Left kidney (tissue), 2 donors: ENCODE data around the gene PNPLA7. TPM values are rescaled to one million over a fixed set of nuclear protein-coding genes. Genes with fewer than 3 reads are reported as not detected.
"Not testable (repeated sequence)": the region's sequence is repeated elsewhere in the genome, so short reads cannot be mapped to it uniquely, and the experiment has no call there.

Source experiments
- DNase-seq: peaks from one replicate; pipeline ENCODE4 v3.0.0-alpha.2; 2013
- polyA plus RNA-seq: library from polyadenylated mRNA; unstranded; fragments of 120-200 nt; gene quantifications from one replicate; pipeline ENCODE4 v1.2.1, GENCODE V29; 2013; ENCODE audit not compliant: insufficient read length

Gene PNPLA7
- polyA plus RNA-seq, 1 donor: 3.7 TPM

DNA sequence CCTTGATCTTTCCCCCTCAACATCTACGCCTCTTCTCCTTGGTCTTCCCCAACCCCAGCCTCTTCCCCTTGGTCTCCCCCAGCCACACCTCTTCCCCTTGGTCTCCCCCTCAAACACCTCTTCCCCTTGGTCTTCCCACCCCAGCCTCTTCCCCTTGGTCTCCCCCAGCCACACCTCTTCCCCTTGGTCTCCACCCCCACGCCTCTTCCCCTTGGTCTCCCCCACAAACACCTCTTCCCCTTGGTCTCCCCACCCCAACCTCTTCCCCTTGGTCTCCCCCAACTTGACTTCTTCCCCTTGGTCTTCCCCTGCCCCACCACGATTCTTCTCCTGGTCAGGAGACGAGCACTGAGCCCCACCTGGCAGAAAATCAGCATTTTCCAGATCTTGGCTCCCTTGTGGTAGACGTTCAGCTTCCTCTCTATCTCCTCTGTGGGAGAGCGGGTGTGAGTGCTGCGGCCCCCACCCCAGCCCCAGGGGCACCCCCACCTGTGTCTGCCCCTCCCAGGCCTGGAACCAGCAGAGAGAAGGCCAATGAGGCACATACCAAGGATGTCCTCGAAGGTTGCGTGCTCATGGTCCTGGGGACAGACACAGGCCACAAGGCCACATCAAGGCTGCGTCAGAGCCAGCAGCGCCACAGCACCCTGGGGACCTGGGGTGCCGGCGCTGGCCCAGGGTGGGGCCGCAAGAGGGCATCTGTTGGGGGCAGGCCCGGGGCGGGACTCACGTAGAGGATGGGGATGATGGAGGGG is 98.0 kb downstream of the PNPLA7 start:
- no peak for DNase-seq

DNA sequence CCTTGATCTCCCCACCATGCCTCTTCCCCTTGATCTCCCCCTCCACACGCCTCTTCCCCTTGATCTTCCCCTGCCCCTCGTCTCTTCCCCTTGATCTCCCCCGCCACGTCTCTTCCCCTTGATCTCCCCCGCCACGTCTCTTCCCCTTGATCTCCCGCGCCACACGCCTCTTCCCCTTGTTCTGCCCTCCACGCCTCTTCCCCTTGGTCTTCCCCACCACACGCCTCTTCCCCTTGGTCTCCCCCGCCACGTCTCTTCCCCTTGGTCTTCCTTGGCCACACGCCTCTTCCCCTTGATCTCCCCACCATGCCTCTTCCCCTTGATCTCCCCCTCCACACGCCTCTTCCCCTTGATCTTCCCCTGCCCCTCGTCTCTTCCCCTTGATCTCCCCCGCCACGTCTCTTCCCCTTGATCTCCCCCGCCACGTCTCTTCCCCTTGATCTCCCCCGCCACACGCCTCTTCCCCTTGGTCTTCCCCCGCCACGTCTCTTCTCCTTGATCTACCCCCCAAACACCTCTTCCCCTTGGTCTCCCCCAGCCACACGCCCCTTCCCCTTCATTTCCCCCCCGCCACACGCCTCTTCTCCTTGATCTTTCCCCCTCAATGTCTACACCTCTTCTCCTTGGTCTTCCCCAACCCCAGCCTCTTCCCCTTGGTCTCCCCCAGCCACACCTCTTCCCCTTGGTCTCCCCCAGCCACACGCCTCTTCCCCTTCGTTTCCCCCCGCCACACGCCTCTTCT is 98.8 kb downstream of the PNPLA7 start:
- not testable (repeated sequence) for DNase-seq

DNA sequence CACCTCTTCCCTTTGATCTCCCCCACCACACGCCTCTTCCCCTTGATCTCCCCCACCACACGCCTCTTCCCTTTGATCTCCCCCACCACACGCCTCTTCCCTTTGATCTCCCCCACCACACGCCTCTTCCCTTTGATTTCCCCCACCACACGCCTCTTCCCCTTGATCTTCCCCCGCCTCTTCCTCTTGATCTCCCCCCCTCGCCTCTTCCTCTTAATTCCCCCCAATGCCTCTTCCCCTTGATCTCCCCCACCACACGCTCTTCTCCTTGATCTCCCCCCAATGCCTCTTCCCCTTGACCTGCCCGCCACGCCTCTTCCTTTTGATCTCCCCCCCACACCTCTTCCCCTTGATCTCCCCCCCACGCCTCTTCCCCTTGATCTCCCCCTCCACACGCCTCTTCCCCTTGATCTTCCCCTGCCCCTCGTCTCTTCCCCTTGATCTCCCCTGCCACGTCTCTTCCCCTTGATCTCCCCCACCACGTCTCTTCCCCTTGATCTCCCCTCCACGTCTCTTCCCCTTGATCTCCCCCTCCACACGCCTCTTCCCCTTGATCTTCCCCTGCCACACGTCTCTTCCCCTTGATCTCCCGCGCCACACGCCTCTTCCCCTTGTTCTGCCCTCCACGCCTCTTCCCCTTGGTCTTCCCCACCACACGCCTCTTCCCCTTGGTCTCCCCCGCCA is 99.5 kb downstream of the PNPLA7 start:
- not testable (repeated sequence) for DNase-seq

DNA sequence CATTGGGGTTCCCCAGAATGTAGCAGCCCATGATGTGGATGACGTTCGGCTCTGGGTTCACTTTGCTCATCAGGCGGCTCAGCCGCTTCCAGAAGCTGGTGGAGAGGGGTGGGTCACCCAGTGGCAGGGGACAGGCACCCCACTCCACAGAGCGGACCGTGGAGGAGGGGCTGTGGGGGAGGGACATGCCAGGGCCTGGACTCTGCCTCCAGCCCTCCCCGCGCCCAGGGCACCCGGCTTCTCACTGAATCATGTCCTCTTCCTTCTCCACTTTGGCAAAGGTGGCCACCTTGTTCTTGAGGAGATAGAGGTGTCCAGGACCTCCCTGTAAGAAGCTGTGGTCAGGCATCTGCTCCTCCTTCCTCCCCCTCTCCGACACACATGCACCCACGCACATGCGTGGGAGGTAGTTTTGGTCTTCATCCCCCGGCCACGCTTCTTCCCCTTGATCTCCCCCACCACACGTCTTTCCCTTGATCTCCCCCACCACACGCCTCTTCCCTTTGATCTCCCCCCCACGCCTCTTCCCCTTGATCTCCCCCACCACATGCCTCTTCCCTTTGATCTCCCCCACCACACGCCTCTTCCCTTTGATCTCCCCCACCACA is 100.2 kb downstream of the PNPLA7 start:
- DNase-seq: no peak

DNA sequence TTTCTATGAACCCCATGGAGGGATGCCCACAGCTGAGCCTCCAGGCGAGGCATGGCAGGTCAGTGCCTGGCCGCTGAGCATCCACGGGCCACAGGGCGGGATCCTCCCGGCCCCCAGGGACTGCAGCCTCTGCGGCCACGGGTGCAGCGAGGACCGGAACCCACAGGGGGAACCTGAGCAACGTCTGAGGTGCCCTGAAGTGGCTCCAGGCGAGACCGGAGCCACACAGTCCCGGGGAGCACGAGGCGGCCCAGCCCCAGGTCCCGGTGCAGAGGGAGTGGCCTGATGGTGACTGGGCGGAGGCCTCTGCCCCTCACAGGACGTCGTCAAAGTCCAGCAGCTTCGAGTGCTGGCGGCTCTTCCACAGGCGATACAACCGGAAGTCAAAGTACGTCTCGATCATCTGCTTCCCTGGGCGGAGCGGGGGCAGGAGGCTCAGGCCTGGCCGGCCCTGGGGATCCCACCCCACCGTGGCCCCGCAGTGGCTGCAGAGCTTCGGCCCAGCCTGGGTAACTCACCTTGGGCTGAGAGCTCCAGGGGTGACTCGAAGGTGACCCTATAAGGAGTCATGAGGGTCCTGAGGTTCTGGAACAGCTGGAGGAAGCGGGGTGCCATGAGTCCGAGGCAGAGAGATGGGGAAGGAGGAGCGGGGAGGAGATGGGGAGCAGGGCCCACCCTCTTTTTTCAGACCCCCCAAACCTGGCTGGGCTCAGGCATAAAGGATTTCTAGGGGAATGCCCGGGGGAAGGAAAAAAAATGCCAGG is 100.9 kb downstream of the PNPLA7 start:
- DNase-seq: no peak

DNA sequence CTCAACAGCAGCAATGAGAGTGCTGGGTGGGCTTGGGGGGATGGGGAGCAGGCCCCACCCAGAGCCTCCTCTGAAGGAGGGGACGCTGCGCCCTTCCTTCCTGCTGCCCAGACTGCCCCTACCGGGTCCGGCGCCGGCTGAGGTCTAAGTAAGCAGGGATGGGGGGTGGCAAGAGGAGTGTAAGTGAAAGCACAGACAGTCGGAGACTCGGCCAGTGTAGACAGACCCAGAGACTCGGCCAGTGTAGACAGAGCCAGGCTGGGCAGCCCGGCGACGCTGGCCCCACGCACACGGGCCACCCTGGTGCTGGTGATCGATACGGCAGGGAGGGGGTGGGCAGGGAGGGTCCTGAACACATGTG is 101.6 kb downstream of the PNPLA7 start:
- DNase-seq: no peak

DNA sequence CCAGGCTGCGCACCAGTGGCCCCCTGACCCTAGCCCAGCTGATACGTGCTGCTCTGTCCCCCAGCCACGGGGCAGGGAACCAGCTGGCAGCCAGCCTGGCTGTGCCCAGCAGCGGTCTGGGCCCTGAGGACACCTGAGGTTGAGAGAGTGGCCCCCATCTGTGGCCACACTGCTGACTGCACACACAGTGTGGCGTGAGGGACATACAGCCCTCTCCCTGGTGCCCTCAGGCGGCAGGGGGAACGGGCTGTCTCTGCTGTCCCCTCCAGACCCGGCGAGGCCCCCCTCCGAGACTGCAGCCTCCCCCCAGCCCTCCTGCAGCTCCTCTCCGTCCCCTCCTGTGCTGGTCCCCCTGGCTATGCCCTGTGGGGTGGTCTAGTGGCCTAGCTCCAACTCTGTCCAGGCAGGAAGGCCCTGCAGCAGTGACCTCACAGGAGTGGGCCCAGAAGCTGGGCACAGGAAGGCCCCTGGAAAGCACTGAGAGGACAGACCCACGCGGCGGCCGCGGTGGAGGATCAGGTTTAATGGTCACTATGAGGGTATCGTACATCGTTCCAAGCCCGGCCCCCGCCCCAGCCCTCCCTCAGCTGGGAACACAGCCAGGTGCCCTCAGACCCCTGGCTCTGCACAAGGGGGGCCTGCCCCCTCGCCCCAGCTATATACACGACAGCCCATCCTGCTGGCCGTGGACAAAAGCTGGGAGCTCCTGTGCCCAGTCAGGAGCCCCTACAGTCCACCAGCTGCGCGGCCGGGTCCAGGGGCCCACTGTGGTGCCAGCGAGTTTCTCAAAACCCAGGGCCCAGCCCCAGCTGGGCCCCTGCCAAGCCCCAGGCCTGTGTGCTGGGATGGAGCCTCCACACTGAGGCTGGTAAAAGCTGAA is 102.2 kb downstream of the PNPLA7 start:
- no peak for DNase-seq

DNA sequence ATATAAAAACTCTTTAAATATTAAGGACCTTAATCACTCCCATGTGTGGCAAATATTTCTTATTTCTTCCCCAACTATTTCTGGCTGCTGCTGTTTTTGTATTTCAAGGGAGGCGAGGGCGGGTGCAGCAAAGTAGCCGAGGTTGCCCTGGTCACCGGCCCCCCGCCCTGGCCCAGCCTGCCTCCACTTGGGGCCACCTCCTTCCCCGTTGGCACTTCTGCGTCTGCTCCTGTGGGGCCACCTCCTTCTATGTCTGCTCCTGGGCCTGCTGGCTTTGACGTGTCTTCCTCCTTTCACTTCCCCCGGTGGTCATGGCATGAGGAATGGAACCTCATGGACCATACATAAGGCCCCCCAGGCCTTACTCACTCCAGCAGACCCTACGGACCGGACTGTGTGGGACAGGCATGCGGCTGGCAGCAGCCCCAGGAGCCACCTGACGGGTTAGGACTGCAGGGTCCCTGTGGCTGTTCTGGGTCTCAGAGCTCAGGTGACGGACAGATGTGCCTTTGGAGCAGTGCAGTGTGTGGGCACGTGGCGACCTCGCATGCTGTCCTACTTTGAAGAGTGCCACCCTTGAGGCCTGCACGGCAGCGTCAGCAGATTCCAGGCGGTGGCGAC is 103.2 kb downstream of the PNPLA7 start:
- no peak for DNase-seq

DNA sequence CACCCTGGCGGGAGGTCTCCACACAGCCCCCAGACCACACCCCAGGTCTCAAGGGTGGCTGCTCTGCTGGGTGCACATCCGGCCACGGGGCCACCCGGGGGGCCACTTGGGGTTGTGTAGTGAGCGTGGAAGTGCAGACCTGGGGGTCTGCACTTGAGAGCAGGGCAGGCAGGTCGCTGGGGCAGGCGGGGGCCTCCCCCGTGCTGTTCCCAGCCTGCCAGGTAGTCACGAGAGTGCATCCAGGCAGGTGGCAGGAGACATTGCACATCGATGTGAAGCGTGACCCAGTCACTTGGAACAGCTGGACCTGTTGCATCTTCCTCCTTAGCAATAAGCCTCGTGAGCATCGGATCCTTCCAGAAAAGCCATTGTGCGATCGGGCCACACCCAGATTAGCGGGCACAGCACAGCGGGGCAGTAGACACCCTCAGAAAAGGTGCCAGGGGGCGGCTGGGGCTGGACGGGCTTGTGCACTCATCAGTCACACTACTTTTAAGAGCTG is 104.2 kb downstream of the PNPLA7 start:
- DNase-seq: no peak

DNA sequence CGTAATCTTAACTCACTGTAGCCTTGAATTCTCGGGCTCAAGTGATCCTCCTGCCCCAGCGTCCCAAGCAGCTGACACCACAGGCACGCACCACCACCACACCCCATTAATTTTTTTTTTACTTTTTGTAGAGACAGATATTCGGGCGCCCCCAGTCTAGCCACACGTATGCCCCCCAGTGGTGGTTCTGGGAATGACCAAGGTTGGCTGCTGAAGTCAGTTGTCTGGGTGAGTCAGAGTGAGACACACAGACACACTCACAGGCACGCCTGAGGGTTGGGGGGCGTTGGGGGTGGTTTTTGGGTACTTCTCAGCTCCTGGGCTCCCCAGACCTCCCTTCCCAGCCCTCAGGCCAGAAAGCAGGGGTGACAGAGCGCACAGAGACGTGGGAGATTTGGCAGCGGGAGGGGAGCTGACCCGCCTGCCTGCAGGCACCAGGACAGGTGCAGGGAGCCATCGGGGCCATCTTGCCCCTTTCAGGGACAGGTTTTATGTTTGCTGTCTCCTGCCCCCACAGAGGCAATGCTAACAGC is 104.9 kb downstream of the PNPLA7 start:
- DNase-seq: no peak

DNA sequence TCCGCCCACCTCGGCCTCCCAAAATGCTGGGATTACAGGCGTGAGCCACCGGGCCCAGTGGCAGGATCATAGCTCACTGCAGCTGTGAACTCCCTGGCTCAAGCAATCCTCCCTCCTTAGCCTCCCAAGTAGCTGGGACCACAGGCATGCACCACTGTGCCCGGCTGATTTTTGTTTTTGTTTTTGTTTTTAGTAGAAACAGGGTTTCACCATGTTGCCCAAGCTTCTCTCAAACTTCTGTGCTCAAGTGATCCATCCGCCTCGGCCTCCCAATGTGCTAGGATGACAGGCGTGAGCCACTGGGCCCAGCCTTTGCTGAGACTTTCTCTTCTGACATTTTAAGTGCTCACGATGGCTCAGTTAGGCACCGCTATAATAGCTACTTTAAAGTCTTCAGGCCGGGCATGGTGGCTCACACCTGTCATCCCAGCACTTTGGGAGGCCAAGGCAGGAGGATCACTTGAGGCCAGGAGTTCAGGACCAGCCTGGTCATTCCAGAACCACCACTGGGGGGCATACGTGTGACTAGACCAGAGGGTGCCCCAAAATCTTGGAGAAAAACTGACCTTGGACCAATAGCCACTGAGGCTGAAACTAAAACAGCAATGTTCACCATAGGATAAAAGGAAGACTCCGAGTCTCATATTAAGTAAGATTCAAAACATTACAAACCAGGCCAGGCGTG is 106.0 kb downstream of the PNPLA7 start:
- DNase-seq: no peak

DNA sequence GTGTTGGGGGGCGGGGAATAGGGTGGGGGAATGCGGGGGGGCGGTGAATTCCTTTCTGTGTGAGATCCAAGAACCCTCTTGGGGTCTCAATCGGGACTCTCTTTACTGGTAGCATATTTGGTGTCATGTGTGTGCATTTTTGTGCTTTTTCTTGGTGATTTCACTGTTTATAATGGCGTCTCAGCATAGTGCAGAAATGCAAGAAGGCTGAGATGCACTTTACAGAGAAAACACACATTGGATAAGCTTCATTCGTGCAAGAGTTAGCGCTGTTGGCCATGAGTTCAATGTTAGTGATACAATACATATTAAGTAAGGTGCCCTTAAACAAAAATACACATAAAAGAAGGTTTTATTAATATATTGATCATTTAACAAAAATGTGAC is 108.3 kb downstream of the PNPLA7 start:
- no peak for DNase-seq

DNA sequence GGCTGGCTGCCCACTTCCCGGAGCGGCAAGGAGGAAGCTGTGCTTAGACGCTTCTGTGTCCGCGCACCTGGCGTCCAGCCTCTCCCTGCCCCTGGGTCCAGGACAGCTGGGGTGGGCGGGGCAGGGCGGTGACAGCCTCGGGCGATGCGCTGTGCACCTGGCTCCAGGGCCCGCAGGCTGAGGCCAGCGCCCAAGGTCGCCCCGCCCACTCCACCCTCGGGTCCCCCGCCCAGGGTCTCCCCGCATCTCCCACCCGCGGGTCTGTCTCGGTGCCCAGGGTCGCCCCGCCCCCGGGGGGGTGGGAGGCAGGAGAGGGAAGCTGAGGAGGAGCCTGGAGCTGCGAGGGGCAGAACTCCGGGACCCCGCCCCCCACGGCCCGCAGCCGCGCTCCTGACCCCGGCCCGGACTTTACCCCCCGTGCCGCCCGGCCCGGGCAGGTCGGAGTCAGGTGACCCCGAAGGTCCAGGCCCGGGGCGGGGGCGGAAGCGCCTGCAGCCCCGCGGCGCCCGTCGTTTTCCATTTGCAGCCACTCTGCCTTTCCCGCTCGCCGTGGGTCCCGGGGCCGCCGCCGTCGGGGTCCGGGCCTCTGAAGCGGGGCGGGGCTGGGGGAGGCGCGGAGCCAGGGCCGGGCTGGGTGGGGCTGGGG is 108.8 kb downstream of the PNPLA7 start, which contains the start of gene ENTPD8:
Gene ENTPD8, minus strand, starts transcription at position 69 of the 646 bp plus-strand sequence. CDS start 3,072 bp downstream, outside the sequence.
- no peak for DNase-seq

DNA sequence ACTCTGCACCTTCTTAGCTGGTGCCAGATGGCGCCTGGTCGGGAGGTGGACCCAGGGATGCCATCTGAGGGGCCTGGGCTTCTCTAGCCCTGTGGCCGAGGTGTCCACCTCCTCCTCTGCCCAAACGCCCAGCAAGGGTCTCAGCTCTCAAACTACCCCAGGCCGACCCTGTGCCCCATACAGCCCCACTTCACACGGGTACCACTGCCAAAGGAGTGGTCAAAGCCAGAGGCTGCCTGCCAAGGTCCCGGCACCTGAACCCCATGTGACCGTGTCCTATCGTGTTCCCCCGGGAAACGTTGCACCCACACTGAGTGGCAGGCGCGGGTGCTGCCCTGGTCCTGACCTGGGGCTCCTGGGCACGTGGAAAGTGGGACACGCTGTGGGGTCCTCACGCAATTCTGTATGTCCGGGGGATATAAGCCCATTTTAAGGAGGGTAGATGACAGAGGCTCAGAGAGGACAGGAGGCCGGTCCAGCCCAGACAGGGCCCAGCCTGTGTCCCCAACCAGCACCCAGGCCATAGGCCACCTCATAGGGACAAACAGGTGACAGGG is 111.0 kb downstream of the PNPLA7 start:
- no peak for DNase-seq

DNA sequence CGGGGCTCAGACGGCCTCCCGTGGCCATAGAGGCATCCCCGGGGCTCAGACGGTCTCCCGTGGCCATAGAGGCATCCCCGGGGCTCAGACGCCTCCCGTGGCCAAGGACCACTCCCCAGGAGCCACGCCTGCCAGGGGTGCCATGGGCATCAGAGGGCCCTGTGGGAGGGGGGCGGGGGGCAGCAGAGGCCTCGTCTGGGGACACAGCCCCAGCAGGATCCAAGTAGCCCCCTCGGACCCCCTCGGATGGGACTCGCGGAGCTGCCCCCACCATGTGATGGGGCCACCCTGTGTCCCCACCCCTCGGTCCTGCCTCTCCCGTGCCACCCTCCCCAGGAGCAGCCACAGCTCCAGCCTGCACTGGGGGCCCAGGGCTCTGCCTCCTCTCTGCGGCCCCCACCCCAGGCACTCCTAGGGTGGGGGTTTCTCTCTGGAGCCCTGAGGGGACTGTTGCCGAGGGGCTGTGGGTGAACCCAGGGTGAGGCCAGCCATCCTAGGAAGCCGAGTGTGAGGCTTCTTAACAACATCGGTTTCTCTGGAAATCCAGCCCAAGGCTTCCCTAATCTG is 111.5 kb downstream of the PNPLA7 start:
- no peak for DNase-seq

DNA sequence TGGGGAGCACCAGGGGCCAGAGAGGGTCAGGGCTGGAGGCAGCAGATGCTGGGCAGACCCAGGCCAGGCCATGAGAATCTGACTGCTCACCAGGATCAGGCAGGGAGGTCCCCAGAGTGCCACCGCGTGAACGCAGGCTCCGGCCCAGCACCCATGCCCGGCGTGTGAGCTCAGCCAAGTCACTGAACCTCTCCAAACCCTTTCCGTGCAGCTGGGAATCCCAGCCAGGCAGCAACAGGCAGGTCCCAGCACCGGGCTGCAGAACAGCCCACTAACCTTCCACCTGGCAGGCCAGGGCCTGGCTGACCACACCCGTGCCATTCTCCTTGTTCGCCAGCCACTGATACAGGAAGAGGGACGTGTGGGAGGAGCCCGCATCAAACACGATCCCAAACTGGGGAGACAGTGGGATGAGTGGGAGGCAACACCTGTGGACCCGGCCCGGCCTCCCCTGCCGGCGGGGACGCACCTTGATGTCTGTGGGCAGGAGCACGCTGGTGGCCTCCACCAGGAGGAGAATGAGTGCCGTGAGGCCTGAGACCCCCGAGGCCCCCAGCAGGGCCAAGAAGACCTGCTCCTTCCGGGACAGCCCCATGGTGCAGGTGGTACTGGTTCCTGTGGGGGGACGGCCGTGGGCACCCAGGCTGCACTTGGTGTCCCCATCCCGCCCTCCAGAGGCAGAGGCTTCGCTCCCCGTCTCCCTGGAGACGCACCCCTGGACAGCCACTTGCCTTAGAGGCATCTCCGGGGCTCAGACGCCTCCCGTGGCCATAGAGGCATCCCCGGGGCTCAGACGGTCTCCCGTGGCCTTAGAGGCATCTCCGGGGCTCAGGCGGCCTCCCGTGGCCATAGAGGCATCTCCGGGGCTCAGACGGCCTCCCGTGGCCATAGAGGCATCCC is 112.3 kb downstream of the PNPLA7 start:
- DNase-seq: no peak
